Loucy (cell line): Measurements from ENCODE around the gene GNAL.
"Not testable (repeated sequence)": the region's sequence is repeated elsewhere in the genome, so short reads cannot be mapped to it uniquely, and the experiment has no call there.

Experiments
- EZH2phosphoT487 ChIP-seq: fragments of 200-600 bp; IDR thresholded peaks from 2 replicates; pipeline ENCODE4 v1.6.1; 2018; ENCODE audit warnings: antibody characterized with exemption, mild to moderate bottlenecking, moderate library complexity, borderline replicate concordance
- TF ChIP-seq, protein P1 (sequence below): fragments of 200-600 bp; sonication (generic); conservative IDR thresholded peaks from 2 replicates; pipeline ENCODE4 v1.5.1; 2014; ENCODE audit warnings: mild to moderate bottlenecking, antibody characterized with exemption, low read length

- TF ChIP-seq EZH2phosphoT487: not testable (repeated sequence)
- TF ChIP-seq, protein P1, sequence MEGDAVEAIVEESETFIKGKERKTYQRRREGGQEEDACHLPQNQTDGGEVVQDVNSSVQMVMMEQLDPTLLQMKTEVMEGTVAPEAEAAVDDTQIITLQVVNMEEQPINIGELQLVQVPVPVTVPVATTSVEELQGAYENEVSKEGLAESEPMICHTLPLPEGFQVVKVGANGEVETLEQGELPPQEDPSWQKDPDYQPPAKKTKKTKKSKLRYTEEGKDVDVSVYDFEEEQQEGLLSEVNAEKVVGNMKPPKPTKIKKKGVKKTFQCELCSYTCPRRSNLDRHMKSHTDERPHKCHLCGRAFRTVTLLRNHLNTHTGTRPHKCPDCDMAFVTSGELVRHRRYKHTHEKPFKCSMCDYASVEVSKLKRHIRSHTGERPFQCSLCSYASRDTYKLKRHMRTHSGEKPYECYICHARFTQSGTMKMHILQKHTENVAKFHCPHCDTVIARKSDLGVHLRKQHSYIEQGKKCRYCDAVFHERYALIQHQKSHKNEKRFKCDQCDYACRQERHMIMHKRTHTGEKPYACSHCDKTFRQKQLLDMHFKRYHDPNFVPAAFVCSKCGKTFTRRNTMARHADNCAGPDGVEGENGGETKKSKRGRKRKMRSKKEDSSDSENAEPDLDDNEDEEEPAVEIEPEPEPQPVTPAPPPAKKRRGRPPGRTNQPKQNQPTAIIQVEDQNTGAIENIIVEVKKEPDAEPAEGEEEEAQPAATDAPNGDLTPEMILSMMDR: not testable (repeated sequence)
Measured at GRCh38 chr18:11647804-11648203, 41.3 kb upstream of the GNAL start.
